WTC11 (cell line): ENCODE data around the gene ACTR3C. TPM values are rescaled to one million over a fixed set of nuclear protein-coding genes. Genes with fewer than 3 reads are reported as not detected.

Experiments
- ATAC-seq: fragments of 200-7000 bp; cut with Tn5 transposase; 2 replicates; pipeline ENCODE4 v1.10.0; 2021; ENCODE audit warnings: mild to moderate bottlenecking, moderate library complexity
- CTCF ChIA-PET: fragments of 300-600 bp; sonication (Branson Sonifier 250); formaldehyde crosslinking; loops from one replicate; lab custom pipeline; 2021; ENCODE audit warnings: antibody characterized with exemption; lab: Charles Lee
- POLR2A ChIA-PET: fragments of 350-600 bp; sonication (Branson Sonifier 250); formaldehyde crosslinking; loops from one replicate; lab custom pipeline; 2021; ENCODE audit warnings: antibody characterized with exemption; lab: Charles Lee
- DNase-seq: peaks from one replicate; pipeline ENCODE4 v3.0.0; 2021; ENCODE audit warnings: low spot score
- H3K27ac Mint-ChIP-seq: 2 replicates; pipeline ENCODE4 v1.8.0; 2021; ENCODE audit warnings: mixed read lengths
- H3K27me3 Mint-ChIP-seq: 2 replicates; pipeline ENCODE4 v1.8.0; 2021; ENCODE audit warnings: low read depth, mild to moderate bottlenecking, moderate library complexity, mixed read lengths
- H3K36me3 Mint-ChIP-seq: 2 replicates; pipeline ENCODE4 v1.8.0; 2021; ENCODE audit warnings: mixed read lengths
- H3K4me1 Mint-ChIP-seq: 2 replicates; pipeline ENCODE4 v1.8.0; 2022; ENCODE audit warnings: mixed read lengths
- H3K4me3 Mint-ChIP-seq: 2 replicates; pipeline ENCODE4 v1.8.0; 2021; ENCODE audit warnings: mild to moderate bottlenecking, moderate library complexity, mixed read lengths
- H3K9me3 Mint-ChIP-seq: 2 replicates; pipeline ENCODE4 v1.8.0; 2021; ENCODE audit warnings: mixed read lengths
- ATF2 ChIP-seq: sonication (generic); formaldehyde crosslinking; IDR thresholded peaks from 2 replicates; pipeline ENCODE4 v1.8.1; 2022; ENCODE audit warnings: low read depth, missing genetic modification reagents, borderline replicate concordance
- ATF6 ChIP-seq: sonication (generic); formaldehyde crosslinking; IDR thresholded peaks from 2 replicates; pipeline ENCODE4 v1.8.1; 2023; ENCODE audit warnings: mild to moderate bottlenecking, missing genetic modification reagents
- CREM ChIP-seq: sonication (generic); formaldehyde crosslinking; IDR thresholded peaks from 2 replicates; pipeline ENCODE4 v1.8.1; 2022; ENCODE audit warnings: mild to moderate bottlenecking, missing genetic modification reagents, moderate library complexity
- E2F4 ChIP-seq: sonication (generic); formaldehyde crosslinking; IDR thresholded peaks from 2 replicates; pipeline ENCODE4 v1.8.1; 2022; ENCODE audit warnings: low read depth, mild to moderate bottlenecking, moderate library complexity, missing genetic modification reagents, borderline replicate concordance
- ELF4 ChIP-seq: sonication (generic); formaldehyde crosslinking; IDR thresholded peaks from 2 replicates; pipeline ENCODE4 v1.8.1; 2022; ENCODE audit warnings: low read depth, mild to moderate bottlenecking, moderate library complexity, missing genetic modification reagents
- ETV6 ChIP-seq: sonication (generic); formaldehyde crosslinking; IDR thresholded peaks from 2 replicates; pipeline ENCODE4 v1.8.1; 2022; ENCODE audit warnings: mild to moderate bottlenecking, missing genetic modification reagents
- GTF2I ChIP-seq: fragments of 250-450 bp; sonication (Bioruptor Pico); conservative IDR thresholded peaks from 2 replicates; pipeline ENCODE4 v1.4.0; 2021; ENCODE audit warnings: mild to moderate bottlenecking
- JAZF1 ChIP-seq: fragments of 250-450 bp; sonication (Bioruptor Pico); IDR thresholded peaks from 2 replicates; pipeline ENCODE4 v1.9.0; 2021; ENCODE audit warnings: moderate library complexity, mild to moderate bottlenecking, inconsistent platforms
- MLX ChIP-seq: sonication (generic); formaldehyde crosslinking; IDR thresholded peaks from 2 replicates; pipeline ENCODE4 v1.8.1; 2023; ENCODE audit warnings: mild to moderate bottlenecking, missing genetic modification reagents, moderate library complexity
- NFE2L1 ChIP-seq: sonication (generic); formaldehyde crosslinking; IDR thresholded peaks from 2 replicates; pipeline ENCODE4 v1.8.1; 2023; ENCODE audit warnings: missing genetic modification reagents
- OVOL2 ChIP-seq: fragments of 250-450 bp; sonication (Bioruptor Pico); IDR thresholded peaks from 2 replicates; pipeline ENCODE4 v1.9.0; 2021; ENCODE audit warnings: mild to moderate bottlenecking, borderline replicate concordance
- PRRX2 ChIP-seq: fragments of 250-450 bp; sonication (Bioruptor Pico); IDR thresholded peaks from 2 replicates; pipeline ENCODE4 v1.8.0; 2021; ENCODE audit warnings: mild to moderate bottlenecking
- STAT6 ChIP-seq: sonication (generic); formaldehyde crosslinking; conservative IDR thresholded peaks from 2 replicates; pipeline ENCODE4 v1.8.1; 2023; ENCODE audit warnings: mild to moderate bottlenecking, low read depth, missing genetic modification reagents, moderate library complexity
- TEAD1 ChIP-seq: sonication (generic); formaldehyde crosslinking; IDR thresholded peaks from 2 replicates; pipeline ENCODE4 v1.8.0; 2022; ENCODE audit warnings: mild to moderate bottlenecking, missing genetic modification reagents
- TP53 ChIP-seq: sonication (generic); formaldehyde crosslinking; IDR thresholded peaks from 2 replicates; pipeline ENCODE4 v1.8.1; 2023; ENCODE audit warnings: mild to moderate bottlenecking, missing genetic modification reagents
- USF1 ChIP-seq: sonication (generic); formaldehyde crosslinking; IDR thresholded peaks from 2 replicates; pipeline ENCODE4 v1.8.0; 2022; ENCODE audit warnings: mild to moderate bottlenecking, missing genetic modification reagents
- ZNF121 ChIP-seq: sonication (generic); formaldehyde crosslinking; IDR thresholded peaks from 2 replicates; pipeline ENCODE4 v1.8.0; 2023; ENCODE audit warnings: missing genetic modification reagents
- ZNF416 ChIP-seq: fragments of 250-450 bp; sonication (Bioruptor Pico); IDR thresholded peaks from 2 replicates; pipeline ENCODE4 v1.9.0; 2021; ENCODE audit warnings: mild to moderate bottlenecking, inconsistent platforms
- ZNF423 ChIP-seq: fragments of 250-450 bp; sonication (Bioruptor Pico); IDR thresholded peaks from 2 replicates; pipeline ENCODE4 v2.1.2; 2022; ENCODE audit warnings: mild to moderate bottlenecking, moderate library complexity
- total RNA-seq: library from RNA; stranded (reverse); gene quantifications from 3 replicates; pipeline ENCODE4 v1.2.3, GENCODE V29; 2021

The ACTR3C gene
- total RNA-seq, 1 experiment from 2014 or later: 1.4 TPM

- ATAC-seq: no peak
- CTCF ChIA-PET: interaction anchor here (0.7 to 1.8 kb wide), 6 partner anchors 10 to 89 kb away, joined by 3 to 7 read pairs (median 4); partner anchors contain the start of gene REPIN1
- POLR2A ChIA-PET: interaction anchor here (0.6 kb wide), 1 partner anchor 44 kb away, joined by 4 read pairs; no protein-coding TSS in a partner anchor
- H3K27ac Mint-ChIP-seq: peak overlapping the region; percentile 39; the same call in 1 of the 2 replicates
- H3K4me3 Mint-ChIP-seq: no peak overlapping the region
- no peaks in the 10 kb centered on the region for H3K27me3 Mint-ChIP-seq
- TF ChIP-seq NFE2L1 (no peak), MLX (CRISPR knock-in tag) (no peak), USF1 (no peak), ZNF416 (CRISPR knock-in tag) (no peak), E2F4 (CRISPR knock-in tag) (no peak), ZNF423 (CRISPR knock-in tag) (no peak), ETV6 (CRISPR knock-in tag) (no peak)
- H3K4me1 Mint-ChIP-seq: peaks cover 17% of the 10 kb centered on the region
- DNase-seq: no peak
- no peaks in the 10 kb centered on the region; the same call in 1 of the 2 replicates for H3K9me3 Mint-ChIP-seq
- H3K36me3 Mint-ChIP-seq: no peaks in the 10 kb centered on the region
Measured at GRCh38 chr7:150355666-150356059, 32.3 kb upstream of the ACTR3C start.

- ATAC-seq: peak; percentile 80
- no peak for DNase-seq
- no peak overlapping the region for H3K27ac Mint-ChIP-seq
- TF ChIP-seq ATF6 (CRISPR knock-in tag) (no peak), ZNF121 (CRISPR knock-in tag) (no peak), JAZF1 (CRISPR knock-in tag) (no peak), OVOL2 (CRISPR knock-in tag) (no peak), TP53 (no peak), GTF2I (CRISPR knock-in tag) (no peak), CREM (CRISPR knock-in tag) (no peak), PRRX2 (CRISPR knock-in tag) (no peak)
- H3K36me3 Mint-ChIP-seq: no peaks in the 10 kb centered on the region; the same call in 1 of the 2 replicates
- ChIA-PET CTCF (interaction anchor here (0.6 to 1.1 kb wide), 3 partner anchors 10 to 166 kb away, joined by 3 read pairs; no protein-coding TSS in a partner anchor), POLR2A (interaction anchor here (0.6 kb wide), 1 partner anchor 16 kb away, joined by 3 read pairs; no protein-coding TSS in a partner anchor)
- no peaks in the 10 kb centered on the region; the same call in 1 of the 2 replicates for H3K27me3 Mint-ChIP-seq
- peaks cover 11% of the 10 kb centered on the region for H3K9me3 Mint-ChIP-seq
- peaks cover 2% of the 10 kb centered on the region; the same call in 1 of the 2 replicates for H3K4me1 Mint-ChIP-seq
- no peak overlapping the region for H3K4me3 Mint-ChIP-seq
Measured at GRCh38 chr7:150351587-150352194, 28.3 kb upstream of the ACTR3C start.

GRCh38 chr7:150346922-150347321, 23.6 kb upstream of the ACTR3C start:
- ATAC-seq (no peak), DNase-seq (no peak)
- Mint-ChIP-seq H3K27ac (no peak overlapping the region), H3K27me3 (peaks cover 28% of the 10 kb centered on the region), H3K4me1 (peaks cover 14% of the 10 kb centered on the region), H3K4me3 (no peak overlapping the region), H3K9me3 (peaks cover 26% of the 10 kb centered on the region), H3K36me3 (peaks cover 20% of the 10 kb centered on the region)
- ChIA-PET POLR2A (interaction anchor here (1.4 kb wide), 1 partner anchor 37 kb away, joined by 3 read pairs; no protein-coding TSS in a partner anchor), CTCF (interaction anchor here (0.8 to 0.9 kb wide), 2 partner anchors 14 to 71 kb away, joined by 3 read pairs; no protein-coding TSS in a partner anchor)
- TF ChIP-seq STAT6 (CRISPR knock-in tag) (no peak), ATF2 (CRISPR knock-in tag) (no peak), ATF6 (CRISPR knock-in tag) (no peak), GTF2I (CRISPR knock-in tag) (no peak), ELF4 (CRISPR knock-in tag) (no peak), TEAD1 (no peak)
